NCI-H2227 (cell line): ENCODE measurements around the gene ABTB2.

Experiments
- DNase-seq: peaks from one replicate; lab custom pipeline; 2025; ENCODE audit not compliant: unreplicated experiment; lab: John Stamatoyannopoulos, UW

ABTB2 gene

GRCh38 chr11:34243600-34244464 lies 114.0 kb downstream of the ABTB2 start:
- DNase-seq: no peak

- no peak for DNase-seq
Observed at GRCh38 chr11:34242037-34242625, 115.7 kb downstream of the ABTB2 start.

- no peak for DNase-seq
Observed at GRCh38 chr11:34240150-34240494, 117.7 kb downstream of the ABTB2 start.

- DNase-seq: no peak
Observed at GRCh38 chr11:34239465-34240149, 118.2 kb downstream of the ABTB2 start.

GRCh38 chr11:34238966-34239365 lies 118.8 kb downstream of the ABTB2 start:
- no peak for DNase-seq

GRCh38 chr11:34238533-34238932 lies 119.3 kb downstream of the ABTB2 start:
- no peak for DNase-seq

GRCh38 chr11:34236572-34236971 lies 121.2 kb downstream of the ABTB2 start:
- no peak for DNase-seq

- no peak for DNase-seq
Observed at GRCh38 chr11:34235591-34236071, 122.2 kb downstream of the ABTB2 start.

GRCh38 chr11:34235189-34235588 lies 122.6 kb downstream of the ABTB2 start:
- DNase-seq: no peak

GRCh38 chr11:34234086-34234740 lies 123.6 kb downstream of the ABTB2 start:
- DNase-seq: no peak

- DNase-seq: no peak
Observed at GRCh38 chr11:34233215-34233614, 124.6 kb downstream of the ABTB2 start.

GRCh38 chr11:34232807-34233206 lies 125.0 kb downstream of the ABTB2 start:
- DNase-seq: no peak

GRCh38 chr11:34226210-34226609 lies 131.6 kb downstream of the ABTB2 start:
- DNase-seq: no peak

- no peak for DNase-seq
Observed at GRCh38 chr11:34225091-34225490, 132.7 kb downstream of the ABTB2 start.

GRCh38 chr11:34224434-34224966 lies 133.3 kb downstream of the ABTB2 start:
- DNase-seq: no peak

- no peak for DNase-seq
Observed at GRCh38 chr11:34223907-34224306, 133.9 kb downstream of the ABTB2 start.

- DNase-seq: no peak
Observed at GRCh38 chr11:34223021-34223813, 134.6 kb downstream of the ABTB2 start.

- DNase-seq: no peak
Observed at GRCh38 chr11:34222030-34222429, 135.8 kb downstream of the ABTB2 start.

- no peak for DNase-seq
Observed at GRCh38 chr11:34219941-34220370, 137.9 kb downstream of the ABTB2 start.

- DNase-seq: no peak
Observed at GRCh38 chr11:34219279-34219678, 138.5 kb downstream of the ABTB2 start.
